H9 (cell line): ENCODE data around the gene VAV2. TPM values are rescaled to one million over a fixed set of nuclear protein-coding genes. Genes with fewer than 3 reads are reported as not detected.
A peak's percentile ranks its signal among the peaks of the same experiment; 100 is the strongest.

Experiments used
- DNase-seq: peaks from one replicate; pipeline ENCODE4 v3.0.0-alpha.2; 2017
- H2AFZ ChIP-seq: one replicate; pipeline ENCODE4 v1.6.1; 2013; ENCODE audit warnings: mild to moderate bottlenecking, low read length, control low read depth, moderate library complexity
- H2AK5ac ChIP-seq: 2 replicates; pipeline ENCODE4 v1.6.1; 2013; ENCODE audit warnings: low read length, control low read depth, mixed read lengths; ENCODE audit not compliant: insufficient read length
- H2BK120ac ChIP-seq: one replicate; pipeline ENCODE4 v1.6.1; 2013; ENCODE audit warnings: low read depth, mild to moderate bottlenecking, low read length, control low read depth, inconsistent platforms; ENCODE audit not compliant: poor library complexity, severe bottlenecking
- H2BK12ac ChIP-seq: 2 replicates; pipeline ENCODE4 v1.6.1; 2013; ENCODE audit warnings: low read length, control low read depth, mixed read lengths, low read depth; ENCODE audit not compliant: insufficient read length
- H2BK15ac ChIP-seq: 2 replicates; pipeline ENCODE4 v1.6.1; 2013; ENCODE audit warnings: low read depth, low read length, control low read depth
- H2BK20ac ChIP-seq: one replicate; pipeline ENCODE4 v1.6.1; 2013; ENCODE audit warnings: low read depth, mild to moderate bottlenecking, low read length, control low read depth, inconsistent platforms; ENCODE audit not compliant: poor library complexity, severe bottlenecking
- H2BK5ac ChIP-seq: 2 replicates; pipeline ENCODE4 v1.6.1; 2013; ENCODE audit warnings: low read length, control low read depth, mixed read lengths; ENCODE audit not compliant: insufficient read length
- H3K14ac ChIP-seq: 2 replicates; pipeline ENCODE4 v1.6.1; 2013; ENCODE audit warnings: low read length, control low read depth; ENCODE audit not compliant: insufficient read depth
- H3K18ac ChIP-seq: 2 replicates; pipeline ENCODE4 v1.6.1; 2013; ENCODE audit warnings: low read depth, mild to moderate bottlenecking, mixed read lengths, low read length, control low read depth; ENCODE audit not compliant: insufficient read length
- H3K23ac ChIP-seq: 2 replicates; pipeline ENCODE4 v1.6.1; 2013; ENCODE audit warnings: low read length, control low read depth, mixed read lengths, low read depth; ENCODE audit not compliant: insufficient read length
- H3K23me2 ChIP-seq: 2 replicates; pipeline ENCODE4 v1.6.1; 2013; ENCODE audit warnings: low read depth, mild to moderate bottlenecking, mixed read lengths, low read length, control low read depth; ENCODE audit not compliant: insufficient read length, poor library complexity, severe bottlenecking
- H3K27ac ChIP-seq: 2 replicates; pipeline ENCODE4 v1.5.1; 2013; ENCODE audit warnings: low read length, control low read depth, mixed read lengths, low read depth; ENCODE audit not compliant: insufficient read length
- H3K27me3 ChIP-seq: 2 replicates; pipeline ENCODE4 v1.6.1; 2013; ENCODE audit warnings: low read length, control low read depth, inconsistent platforms; ENCODE audit not compliant: insufficient read depth
- H3K4ac ChIP-seq: 2 replicates; pipeline ENCODE4 v1.6.1; 2013; ENCODE audit warnings: low read depth, mild to moderate bottlenecking, control low read depth, inconsistent platforms, low read length, moderate library complexity
- H3K4me1 ChIP-seq: 2 replicates; pipeline ENCODE4 v1.6.1; 2013; ENCODE audit warnings: low read length, control low read depth, inconsistent platforms; ENCODE audit not compliant: insufficient read depth
- H3K4me2 ChIP-seq: 2 replicates; pipeline ENCODE4 v1.6.1; 2013; ENCODE audit warnings: low read length, control low read depth, mixed read lengths; ENCODE audit not compliant: insufficient read length, insufficient read depth
- H3K56ac ChIP-seq: 2 replicates; pipeline ENCODE4 v1.6.1; 2013; ENCODE audit warnings: low read depth, mild to moderate bottlenecking, mixed read lengths, low read length, control low read depth; ENCODE audit not compliant: insufficient read length
- H3K79me1 ChIP-seq: 2 replicates; pipeline ENCODE4 v1.6.1; 2013; ENCODE audit warnings: low read depth, mild to moderate bottlenecking, moderate library complexity, low read length, control low read depth, inconsistent platforms; ENCODE audit not compliant: insufficient read depth, poor library complexity, severe bottlenecking
- H3K79me2 ChIP-seq: 2 replicates; pipeline ENCODE4 v1.6.1; 2013; ENCODE audit warnings: low read length, control low read depth, inconsistent platforms; ENCODE audit not compliant: insufficient read depth
- H3K9ac ChIP-seq: 2 replicates; pipeline ENCODE4 v1.6.1; 2013; ENCODE audit warnings: low read length, control low read depth, mixed read lengths; ENCODE audit not compliant: insufficient read length; ENCODE audit errors: extremely low read depth
- H3K9me3 ChIP-seq: one replicate; pipeline ENCODE4 v1.6.1; 2013; ENCODE audit warnings: low read depth, low read length, inconsistent platforms; ENCODE audit not compliant: control insufficient read depth
- H3T11ph ChIP-seq: one replicate; pipeline ENCODE4 v1.6.1; 2013; ENCODE audit warnings: mild to moderate bottlenecking, low read length, control low read depth, inconsistent platforms
- H4K20me1 ChIP-seq: one replicate; pipeline ENCODE4 v1.6.1; 2013; ENCODE audit not compliant: control insufficient read depth, insufficient read length, insufficient read depth
- H4K5ac ChIP-seq: 2 replicates; pipeline ENCODE4 v1.6.1; 2013; ENCODE audit warnings: low read depth, mild to moderate bottlenecking, mixed read lengths, low read length, control low read depth; ENCODE audit not compliant: insufficient read length
- H4K8ac ChIP-seq: replicated peaks from 2 replicates; pipeline ENCODE4 v1.6.1; 2013; ENCODE audit warnings: low read length, control low read depth, mixed read lengths, low read depth; ENCODE audit not compliant: insufficient read length
- H4K91ac ChIP-seq: 2 replicates; pipeline ENCODE4 v1.6.1; 2013; ENCODE audit warnings: low read depth, mild to moderate bottlenecking, moderate library complexity, mixed read lengths, low read length, control low read depth; ENCODE audit not compliant: insufficient read length
- H3K27ac Mint-ChIP-seq, 3 experiments: 2 replicates in 2 of 3; 3 replicates in 1 of 3; pipeline ENCODE4 v1.8.0; 2020 to 2021; ENCODE audit warnings: mixed read lengths in 3 of 3, mild to moderate bottlenecking in 1 of 3, moderate library complexity in 1 of 3
- H3K27me3 Mint-ChIP-seq: 2 replicates; pipeline ENCODE4 v1.8.0; 2021; ENCODE audit warnings: low read depth, mild to moderate bottlenecking, moderate library complexity, mixed read lengths
- H3K36me3 Mint-ChIP-seq, 3 experiments: 2 replicates in 2 of 3; 3 replicates in 1 of 3; pipeline ENCODE4 v1.8.0; 2020 to 2021; ENCODE audit warnings: low read depth in 3 of 3, mixed read lengths in 3 of 3; ENCODE audit not compliant: insufficient read depth in 1 of 3
- H3K4me1 Mint-ChIP-seq, 2 experiments: 2 replicates each; pipeline ENCODE4 v1.8.0; 2020; ENCODE audit warnings: mixed read lengths in 2 of 2
- H3K4me3 Mint-ChIP-seq, 2 experiments: 2 replicates in 1 of 2; 3 replicates in 1 of 2; pipeline ENCODE4 v1.8.0; 2020 to 2021; ENCODE audit warnings: mild to moderate bottlenecking in 2 of 2, mixed read lengths in 2 of 2, moderate library complexity in 1 of 2
- H3K9me3 Mint-ChIP-seq, 2 experiments: 2 replicates in 1 of 2; 3 replicates in 1 of 2; pipeline ENCODE4 v1.8.0; 2020; ENCODE audit warnings: mild to moderate bottlenecking in 2 of 2, mixed read lengths in 2 of 2, moderate library complexity in 1 of 2
- WGBS: extraction: QIAGEN DNeasy Blood & Tissue Kit; methylation state at CpG from one replicate; pipeline ENCODE4 v1.1.7; 2013; ENCODE audit warnings: missing lambda C conversion rate, low lambda C conversion rate, mixed read lengths; ENCODE audit not compliant: insufficient read length; ENCODE audit errors: extremely low coverage; 5-methylcytosine and 5-hydroxymethylcytosine counted together
- total RNA-seq: library from RNA; stranded (reverse); gene quantifications from 2 replicates; pipeline ENCODE4 v1.2.1, GENCODE V29; 2021
- TF ChIP-seq, protein P1 (sequence below): fragments of 200-600 bp; sonication (generic); conservative IDR thresholded peaks from 3 replicates; pipeline ENCODE4 v1.8.0; 2021; ENCODE audit warnings: antibody characterized with exemption, mild to moderate bottlenecking

Gene VAV2
- total RNA-seq, 1 experiment from 2014 or later, result 58.7 TPM

DNA sequence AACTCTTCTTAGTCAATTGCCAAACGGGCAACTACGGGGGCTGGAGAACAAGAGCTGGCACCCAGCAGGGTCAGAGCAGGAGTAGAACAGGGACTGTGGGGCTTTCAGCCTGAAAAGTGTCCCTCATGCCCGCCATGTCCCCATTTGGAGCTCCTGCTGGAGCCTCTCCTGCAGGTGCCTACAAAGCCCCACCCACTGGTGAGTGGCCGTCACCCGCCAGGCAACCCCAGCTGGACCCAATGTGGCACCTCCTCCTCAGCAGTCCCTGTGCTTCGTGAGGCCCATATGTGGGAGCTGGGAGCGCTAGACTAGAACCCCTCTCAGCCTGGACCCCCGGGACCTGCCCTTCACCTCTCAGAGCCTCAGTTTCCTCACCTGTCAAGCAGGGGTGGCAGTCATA, 40.9 kb downstream of the VAV2 start:
- Histone ChIP-seq H2BK20ac (no peak overlapping the region), H3K14ac (no peak overlapping the region), H2BK12ac (no peak overlapping the region), H3K23me2 (no peaks in the 10 kb centered on the region), H3T11ph (no peak overlapping the region), H2AK5ac (no peak overlapping the region), H4K8ac (no peak overlapping the region), H3K27me3 (no peaks in the 10 kb centered on the region), H3K9ac (no peak overlapping the region), H2BK120ac (no peak overlapping the region), H3K79me2 (peaks cover 7% of the 10 kb centered on the region; the same call in 1 of the 2 replicates), H3K56ac (no peak overlapping the region), H2AFZ (no peak overlapping the region), H3K4me1 (peaks cover 2% of the 10 kb centered on the region; the same call in 1 of the 2 replicates), H2BK15ac (no peak overlapping the region), H3K9me3 (no peaks in the 10 kb centered on the region), H4K91ac (no peak overlapping the region), H3K27ac (no peak overlapping the region), H3K18ac (no peak overlapping the region), H4K20me1 (peaks cover 4% of the 10 kb centered on the region), H3K4ac (no peak overlapping the region), H3K23ac (no peak overlapping the region), H2BK5ac (no peak overlapping the region), H3K4me2 (no peak overlapping the region), H3K79me1 (peaks cover 6% of the 10 kb centered on the region), H4K5ac (no peak overlapping the region)
- H3K27ac Mint-ChIP-seq, result peak overlapping the region in 2 of 3 experiments; percentile 44 to 81; a peak in 1 of 7 replicates
- peaks cover 0 to 17% (median 0%) of the 10 kb centered on the region in 3 experiments; a peak in 2 of 7 replicates for H3K36me3 Mint-ChIP-seq
- TF ChIP-seq, protein P1, sequence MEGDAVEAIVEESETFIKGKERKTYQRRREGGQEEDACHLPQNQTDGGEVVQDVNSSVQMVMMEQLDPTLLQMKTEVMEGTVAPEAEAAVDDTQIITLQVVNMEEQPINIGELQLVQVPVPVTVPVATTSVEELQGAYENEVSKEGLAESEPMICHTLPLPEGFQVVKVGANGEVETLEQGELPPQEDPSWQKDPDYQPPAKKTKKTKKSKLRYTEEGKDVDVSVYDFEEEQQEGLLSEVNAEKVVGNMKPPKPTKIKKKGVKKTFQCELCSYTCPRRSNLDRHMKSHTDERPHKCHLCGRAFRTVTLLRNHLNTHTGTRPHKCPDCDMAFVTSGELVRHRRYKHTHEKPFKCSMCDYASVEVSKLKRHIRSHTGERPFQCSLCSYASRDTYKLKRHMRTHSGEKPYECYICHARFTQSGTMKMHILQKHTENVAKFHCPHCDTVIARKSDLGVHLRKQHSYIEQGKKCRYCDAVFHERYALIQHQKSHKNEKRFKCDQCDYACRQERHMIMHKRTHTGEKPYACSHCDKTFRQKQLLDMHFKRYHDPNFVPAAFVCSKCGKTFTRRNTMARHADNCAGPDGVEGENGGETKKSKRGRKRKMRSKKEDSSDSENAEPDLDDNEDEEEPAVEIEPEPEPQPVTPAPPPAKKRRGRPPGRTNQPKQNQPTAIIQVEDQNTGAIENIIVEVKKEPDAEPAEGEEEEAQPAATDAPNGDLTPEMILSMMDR, result no peak
- DNase-seq, result no peak
- no peaks in the 10 kb centered on the region for H3K27me3 Mint-ChIP-seq
- WGBS, result no CpG with 5 or more reads among the region's 8 CpGs
- H3K4me1 Mint-ChIP-seq, result peaks cover 39 to 42% of the 10 kb centered on the region in 2 experiments
- no peaks in the 10 kb centered on the region for H3K9me3 Mint-ChIP-seq
- H3K4me3 Mint-ChIP-seq, result peak overlapping the region in 1 of 2 experiments; percentile 17; a peak in 1 of 5 replicates
